Fibroblast of skin of abdomen (primary cell): Measurements from ENCODE around the gene UQCC2.

Source experiments
- DNase-seq: peaks from one replicate; pipeline ENCODE4 v3.0.0-alpha.2; 2013

Gene UQCC2

DNA sequence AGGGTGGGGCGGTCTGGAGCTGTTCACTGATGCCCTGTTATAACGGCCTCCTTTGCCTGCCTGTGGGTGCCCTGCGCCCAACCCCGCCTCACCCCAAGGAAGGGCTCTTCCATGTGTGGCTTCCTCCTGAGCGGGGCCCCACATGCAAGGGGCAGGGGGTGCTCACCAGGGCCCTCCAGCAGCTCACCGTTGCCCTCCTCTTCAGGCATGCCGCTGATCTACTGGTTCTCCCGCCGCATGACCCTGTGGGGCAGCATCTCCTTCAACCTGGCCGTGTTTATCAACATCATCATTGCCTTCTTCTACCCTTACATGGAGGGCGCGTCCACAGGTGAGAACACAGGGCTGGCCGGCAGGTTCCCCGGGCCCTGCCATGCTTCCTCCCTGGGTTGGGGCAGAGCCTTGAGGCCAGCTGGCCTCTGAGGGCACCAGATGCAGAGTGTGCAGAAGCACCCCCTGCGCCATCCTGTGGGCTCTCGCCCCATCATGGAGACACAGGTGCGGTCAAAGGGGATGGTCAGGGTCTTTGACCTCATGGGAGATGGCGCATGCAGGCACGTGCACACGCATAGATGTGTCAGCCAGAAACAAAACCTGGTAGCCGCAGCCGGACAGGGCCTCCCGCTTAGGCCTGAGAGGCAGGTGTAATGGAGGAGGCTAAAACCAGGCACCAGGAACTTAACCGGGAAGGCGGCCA is 22.9 kb downstream of the UQCC2 start:
- no peak for DNase-seq

DNA sequence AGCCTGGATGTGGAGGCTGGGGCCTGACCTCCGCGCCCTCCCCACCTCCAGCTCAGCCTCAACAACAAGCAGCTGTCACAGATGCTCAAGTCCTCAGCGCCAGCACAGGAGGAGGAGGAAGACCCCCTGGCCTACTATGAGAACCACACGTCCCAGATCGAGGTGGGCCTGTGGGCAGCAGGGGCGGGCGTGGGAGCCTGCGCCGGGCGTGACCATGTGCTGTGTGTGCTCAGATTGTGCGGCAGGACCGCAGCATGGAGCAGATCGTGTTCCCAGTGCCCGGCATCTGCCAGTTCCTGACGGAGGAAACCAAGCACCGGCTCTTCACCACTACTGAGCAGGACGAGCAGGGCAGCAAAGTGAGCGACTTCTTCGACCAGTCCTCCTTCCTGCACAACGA is 23.5 kb downstream of the UQCC2 start:
- DNase-seq, result no peak

DNA sequence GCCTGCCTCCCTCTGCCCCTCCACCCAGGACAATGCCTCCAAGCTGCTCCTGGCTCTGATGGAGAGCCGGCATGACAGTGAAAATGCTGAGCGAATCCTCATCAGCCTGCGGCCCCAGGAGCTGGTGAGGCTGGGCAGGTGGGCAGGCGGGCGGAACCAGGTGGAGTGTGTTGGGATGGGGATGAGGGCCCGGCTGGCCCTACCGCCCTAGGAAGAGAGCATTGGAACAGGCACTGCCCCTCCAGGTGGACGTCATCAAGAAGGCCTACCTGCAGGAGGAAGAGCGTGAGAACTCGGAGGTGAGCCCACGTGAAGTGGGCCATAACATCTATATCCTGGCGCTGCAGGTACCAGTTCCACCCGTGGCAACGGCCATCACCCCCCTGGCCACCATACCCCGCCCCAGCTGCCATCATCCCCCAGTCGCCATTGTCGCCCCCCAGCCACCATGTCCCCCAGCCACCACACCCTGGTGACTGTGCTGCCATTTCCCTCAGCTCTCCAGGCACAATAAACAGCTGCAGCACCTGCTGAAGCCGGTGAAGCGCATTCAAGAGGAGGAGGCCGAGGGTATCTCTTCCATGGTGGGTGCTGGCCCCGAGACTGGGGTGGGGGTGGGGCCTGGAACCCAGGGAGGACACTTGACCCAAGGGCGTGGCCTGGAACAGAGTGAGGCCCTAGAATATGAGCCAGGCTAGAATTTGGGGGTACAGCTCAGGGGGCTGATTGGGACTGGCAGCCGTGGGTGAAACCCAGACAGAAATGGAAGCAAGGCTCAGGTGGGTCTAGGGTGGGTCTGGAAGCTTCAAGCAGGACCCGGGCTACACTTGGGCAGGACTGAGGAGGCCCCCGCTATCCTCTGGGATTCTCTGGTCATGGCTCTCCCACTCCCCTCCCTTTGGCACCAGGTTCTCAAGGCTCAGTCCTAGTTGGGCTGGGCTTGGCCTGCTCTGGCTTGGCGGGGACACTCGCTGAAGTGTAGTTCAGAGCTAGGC is 24.2 kb downstream of the UQCC2 start:
- no peak for DNase-seq

- DNase-seq, result no peak
Observed at GRCh38 chr6:33686225-33686924, 25.1 kb downstream of the UQCC2 start.

DNA sequence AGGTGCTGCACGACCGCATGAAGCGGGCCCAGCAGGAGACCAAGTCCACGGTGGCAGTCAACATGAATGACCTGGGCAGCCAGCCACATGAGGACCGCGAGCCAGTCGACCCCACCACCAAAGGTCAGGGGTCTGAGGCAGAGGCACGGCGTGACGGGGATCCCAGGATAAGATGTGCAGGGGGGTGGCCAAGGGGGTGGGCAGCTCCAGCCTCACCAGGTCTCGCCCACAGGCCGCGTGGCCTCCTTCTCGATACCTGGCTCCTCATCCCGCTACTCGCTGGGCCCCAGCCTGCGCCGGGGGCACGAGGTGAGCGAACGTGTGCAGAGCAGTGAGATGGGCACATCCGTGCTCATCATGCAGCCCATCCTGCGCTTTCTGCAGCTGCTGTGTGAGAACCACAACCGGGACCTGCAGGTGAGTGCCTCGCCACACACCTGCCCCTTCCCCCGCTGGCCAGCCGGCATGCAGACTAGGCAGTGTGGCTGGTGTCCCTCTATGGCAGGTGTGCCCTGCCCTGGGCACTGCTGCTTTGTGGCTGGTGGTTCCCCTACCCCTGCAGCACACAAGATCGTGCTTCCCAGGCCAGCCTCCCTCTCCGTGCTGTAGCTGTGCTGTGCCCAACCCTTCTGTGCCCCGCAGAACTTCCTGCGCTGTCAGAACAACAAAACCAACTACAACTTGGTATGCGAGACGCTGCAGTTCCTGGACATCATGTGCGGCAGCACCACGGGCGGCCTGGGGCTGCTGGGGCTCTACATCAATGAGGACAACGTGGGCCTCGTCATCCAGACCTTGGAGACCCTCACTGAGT is 25.9 kb downstream of the UQCC2 start:
- DNase-seq, result no peak

DNA sequence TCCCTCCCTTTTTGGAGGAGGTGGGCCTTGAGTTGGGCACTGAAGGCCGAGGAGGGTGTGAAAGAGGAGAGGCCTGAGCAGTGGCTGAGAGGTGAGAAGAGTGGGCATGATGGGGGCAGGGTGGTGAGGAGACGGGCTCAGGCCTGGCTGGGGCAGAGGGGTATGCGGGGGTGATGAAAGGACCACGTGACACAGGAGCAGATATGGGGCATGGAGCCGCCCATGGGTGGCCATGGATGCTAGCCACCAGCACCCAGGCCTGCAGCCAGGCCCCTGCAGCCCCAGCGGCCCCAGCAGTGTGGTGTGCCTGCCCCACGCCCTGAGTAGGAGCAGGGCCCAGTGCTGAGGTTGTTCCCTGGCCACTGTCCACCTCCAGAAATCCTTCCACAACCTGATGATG is 26.5 kb downstream of the UQCC2 start:
- DNase-seq, result no peak

GRCh38 chr6:33684428-33684896 is 27.0 kb downstream of the UQCC2 start:
- DNase-seq, result no peak

DNA sequence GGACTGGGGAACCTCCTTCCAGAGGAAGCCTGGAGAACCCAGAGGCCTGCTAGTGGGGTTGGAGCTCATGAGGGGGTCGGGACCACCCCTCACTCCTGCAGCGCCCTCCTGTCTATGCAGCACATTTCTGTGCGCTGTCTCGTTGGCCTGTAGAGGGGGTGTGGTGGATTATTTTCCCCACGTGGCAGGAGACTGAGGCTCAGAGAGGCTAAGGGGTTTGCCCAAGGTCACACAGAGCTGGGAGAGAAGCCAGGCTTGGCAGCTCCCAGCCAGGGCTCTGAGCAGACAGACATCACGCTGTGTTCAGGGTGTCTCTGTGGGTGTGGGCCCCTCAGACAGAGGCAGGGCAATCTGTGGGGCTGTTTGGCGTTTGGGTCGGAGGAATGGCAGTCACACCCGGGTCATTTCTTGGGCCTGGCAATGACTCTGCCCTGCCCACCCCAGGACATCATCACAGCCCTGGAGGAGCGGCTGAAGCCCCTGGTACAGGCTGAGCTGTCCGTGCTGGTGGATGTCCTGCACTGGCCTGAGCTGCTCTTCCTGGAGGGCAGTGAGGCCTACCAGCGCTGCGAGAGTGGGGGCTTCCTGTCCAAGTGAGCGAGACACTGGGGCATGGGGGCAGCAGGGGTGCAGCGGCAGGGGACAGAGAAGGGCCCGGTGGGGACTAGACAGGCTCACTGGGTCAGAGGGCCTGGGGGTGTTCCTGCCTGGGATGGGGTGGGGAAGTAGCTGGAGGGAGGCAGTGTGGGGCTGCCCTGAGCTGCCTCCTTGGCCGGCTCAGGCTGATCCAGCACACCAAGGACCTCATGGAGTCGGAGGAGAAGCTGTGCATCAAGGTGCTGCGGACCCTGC is 27.7 kb downstream of the UQCC2 start:
- DNase-seq, result no peak

DNA sequence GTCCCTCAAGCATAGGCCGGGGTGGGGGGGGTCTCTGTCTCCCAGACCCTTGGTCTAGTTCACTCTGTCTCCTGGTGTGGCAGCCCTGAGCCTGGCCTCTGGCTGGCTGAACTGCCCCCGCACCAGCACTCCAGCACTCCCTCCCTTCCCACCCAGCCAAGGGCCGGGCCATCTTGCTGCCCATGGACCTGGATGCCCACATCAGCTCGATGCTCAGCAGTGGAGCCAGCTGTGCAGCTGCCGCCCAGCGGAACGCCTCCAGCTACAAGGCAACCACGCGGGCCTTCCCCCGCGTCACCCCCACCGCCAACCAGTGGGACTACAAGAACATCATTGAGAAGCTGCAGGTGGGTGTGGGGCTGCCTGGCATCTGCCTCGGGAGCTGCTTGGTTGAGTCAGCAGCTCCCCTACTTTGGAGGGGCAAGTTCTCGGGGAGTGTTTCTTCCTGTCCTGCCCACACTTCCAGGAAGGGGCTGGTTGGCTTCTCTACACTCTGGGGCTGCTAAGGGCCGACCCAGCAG is 28.4 kb downstream of the UQCC2 start:
- no peak for DNase-seq

- DNase-seq, result no peak
Observed at GRCh38 chr6:33682341-33682740, 29.2 kb downstream of the UQCC2 start.

DNA sequence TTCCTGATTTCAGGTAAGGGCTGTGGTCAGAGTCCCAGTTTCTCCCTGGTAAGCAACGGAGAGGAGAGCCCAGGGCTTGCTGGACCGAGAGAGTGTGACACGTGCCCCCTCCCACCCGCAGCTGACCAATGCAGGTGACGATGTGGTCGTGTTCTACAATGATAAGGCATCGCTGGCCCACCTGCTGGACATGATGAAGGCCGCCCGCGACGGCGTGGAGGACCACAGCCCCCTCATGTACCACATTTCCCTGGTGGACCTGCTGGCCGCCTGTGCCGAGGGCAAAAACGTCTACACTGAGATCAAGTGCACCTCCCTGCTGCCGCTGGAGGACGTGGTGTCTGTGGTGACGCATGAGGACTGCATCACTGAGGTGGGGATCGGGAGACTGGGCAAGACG is 31.7 kb downstream of the UQCC2 start:
- DNase-seq, result no peak

- DNase-seq, result no peak
Observed at GRCh38 chr6:33678932-33679490, 32.5 kb downstream of the UQCC2 start.

GRCh38 chr6:33678233-33678931 is 33.1 kb downstream of the UQCC2 start:
- no peak for DNase-seq

DNA sequence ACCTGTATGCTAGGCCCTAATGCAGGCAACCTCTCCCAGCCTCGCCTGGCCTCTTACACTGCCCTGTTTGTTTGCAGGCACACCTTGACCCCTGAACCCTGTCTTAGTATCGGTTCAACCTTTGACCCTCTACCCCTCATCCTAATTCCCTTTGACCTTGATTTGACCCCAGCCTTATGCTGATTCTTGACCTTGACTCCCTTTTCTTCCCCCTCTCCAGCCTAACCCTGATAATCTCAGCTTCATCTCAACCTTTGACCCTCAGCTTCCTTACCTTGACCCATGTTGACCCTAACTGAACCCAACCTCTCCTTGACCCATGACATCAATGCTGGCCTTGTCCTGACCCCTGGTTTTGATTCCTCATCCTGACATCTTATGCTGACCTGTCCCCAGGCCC is 33.8 kb downstream of the UQCC2 start:
- DNase-seq, result no peak

GRCh38 chr6:33677143-33677660 is 34.3 kb downstream of the UQCC2 start:
- DNase-seq, result peak; percentile 72

DNA sequence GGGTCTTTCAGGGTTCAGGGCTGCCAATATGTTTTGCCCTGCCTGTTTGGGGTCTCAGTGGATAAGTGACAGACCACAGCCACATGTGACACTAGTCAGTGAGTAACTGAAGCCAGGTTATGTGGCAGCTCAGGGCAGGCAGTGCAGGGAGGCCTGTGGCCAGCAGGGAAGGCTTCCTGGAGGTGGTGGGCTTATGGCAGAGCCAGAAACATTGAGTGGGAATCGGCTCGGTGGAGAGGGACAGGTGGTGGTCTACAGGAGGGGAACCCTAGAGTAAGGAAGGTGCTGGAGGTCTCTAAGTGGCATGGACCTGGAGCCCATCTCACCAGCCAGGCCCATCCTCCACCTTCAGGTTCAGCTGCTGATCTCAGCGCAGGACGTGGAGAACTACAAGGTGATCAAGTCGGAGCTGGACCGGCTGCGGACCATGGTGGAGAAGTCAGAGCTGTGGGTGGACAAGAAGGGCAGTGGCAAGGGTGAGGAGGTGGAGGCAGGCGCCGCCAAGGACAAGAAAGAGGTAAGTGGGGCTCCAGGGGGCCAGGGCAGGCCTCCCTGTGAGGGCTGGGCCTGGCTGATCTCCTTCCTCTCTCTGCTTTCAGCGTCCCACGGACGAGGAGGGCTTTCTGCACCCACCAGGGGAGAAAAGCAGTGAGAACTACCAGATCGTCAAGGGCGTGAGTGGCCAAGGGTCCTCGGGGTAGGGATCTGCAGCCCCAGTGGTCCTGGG is 34.9 kb downstream of the UQCC2 start:
- DNase-seq, result no peak

DNA sequence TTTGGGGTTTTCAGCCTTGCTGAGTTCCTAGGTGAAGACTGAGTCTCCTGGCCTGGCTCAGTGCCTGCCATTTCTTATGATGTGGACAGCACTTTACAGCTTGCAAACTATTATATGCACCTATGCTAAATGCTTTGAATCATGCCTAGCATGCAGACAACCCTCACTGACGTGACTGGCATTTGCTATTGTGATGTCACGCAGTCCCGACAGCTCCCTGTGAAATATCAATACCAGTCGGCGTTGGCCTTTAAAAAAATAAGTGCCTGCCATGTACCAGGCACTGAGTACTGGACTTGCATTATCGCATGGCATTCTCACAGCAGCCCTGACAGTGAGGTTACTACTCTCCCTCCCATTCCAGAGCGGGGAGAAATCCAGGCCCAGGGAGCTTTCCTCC is 35.5 kb downstream of the UQCC2 start:
- DNase-seq, result no peak

GRCh38 chr6:33673851-33674250 is 37.6 kb downstream of the UQCC2 start:
- no peak for DNase-seq

DNA sequence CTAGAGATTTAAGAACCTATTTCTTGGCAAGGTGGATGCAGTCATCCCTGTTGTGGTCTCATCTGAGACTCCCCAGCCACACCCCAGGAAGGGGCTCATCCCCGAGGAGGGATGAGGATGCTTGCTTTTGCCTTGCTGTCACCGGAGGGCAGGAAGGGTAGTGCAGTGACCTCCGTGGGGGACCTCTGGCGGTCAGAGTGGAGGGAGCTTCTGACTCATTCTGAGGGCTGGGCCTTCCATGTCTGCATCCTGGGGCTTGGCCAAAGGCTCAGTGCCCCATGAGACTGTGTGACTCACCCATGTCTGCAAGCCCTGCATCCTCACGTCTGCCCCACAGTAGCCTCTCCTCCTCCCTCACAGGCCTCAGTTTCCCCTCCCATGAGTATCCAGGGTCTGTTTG is 38.7 kb downstream of the UQCC2 start:
- DNase-seq, result peak; percentile 95
